GM12878 (cell line): ENCODE results near the gene QSOX1. TPM values are rescaled to one million over a fixed set of nuclear protein-coding genes. Genes with fewer than 3 reads are reported as not detected.

ENCODE experiments used
- ATF2 ChIP-seq: IDR thresholded peaks from 2 replicates; pipeline ENCODE4 v1.6.1; 2012; ENCODE audit warnings: low read length, inconsistent platforms
- BACH1 ChIP-seq: fragments of 450-650 bp; IDR thresholded peaks from 2 replicates; pipeline ENCODE4 v1.6.1; 2017; ENCODE audit warnings: mild to moderate bottlenecking, borderline replicate concordance
- BCL11A ChIP-seq: IDR thresholded peaks from 2 replicates; pipeline ENCODE4 v1.6.1; 2011; ENCODE audit warnings: low read depth, low read length
- BCLAF1 ChIP-seq: fragments of 450-650 bp; IDR thresholded peaks from 2 replicates; pipeline ENCODE4 v1.6.1; 2017; ENCODE audit warnings: antibody characterized with exemption, mild to moderate bottlenecking, moderate library complexity
- CREB1 ChIP-seq: IDR thresholded peaks from 2 replicates; pipeline ENCODE4 v1.6.1; 2012; ENCODE audit warnings: low read depth, mild to moderate bottlenecking, inconsistent platforms
- EED ChIP-seq: sonication (generic); IDR thresholded peaks from 2 replicates; pipeline ENCODE4 v1.6.1; 2016; ENCODE audit warnings: antibody characterized with exemption, low read depth
- ETV6 ChIP-seq, 2 experiments: fragments of 450-650 bp in 1 of 2; IDR thresholded peaks in 1 of 2; conservative IDR thresholded peaks in 1 of 2; 2 replicates each; pipeline ENCODE4 v1.6.1; 2014; ENCODE audit warnings: antibody characterized with exemption in 1 of 2, borderline replicate concordance in 1 of 2, low read depth in 1 of 2, mild to moderate bottlenecking in 1 of 2, moderate library complexity in 1 of 2
- GATAD2B ChIP-seq: fragments of 450-650 bp; conservative IDR thresholded peaks from 2 replicates; pipeline ENCODE4 v1.6.1; 2017; ENCODE audit warnings: low read depth, mild to moderate bottlenecking, moderate library complexity
- MAX ChIP-seq: IDR thresholded peaks from 2 replicates; pipeline ENCODE4 v1.6.1; 2012; ENCODE audit warnings: low read depth, low read length, improper control_type of control experiment
- NFXL1 ChIP-seq: fragments of 450-650 bp; IDR thresholded peaks from 2 replicates; pipeline ENCODE4 v1.6.1; 2017; ENCODE audit warnings: antibody characterized with exemption, mild to moderate bottlenecking, borderline replicate concordance
- NKRF ChIP-seq: fragments of 450-650 bp; conservative IDR thresholded peaks from 2 replicates; pipeline ENCODE4 v1.6.1; 2017; ENCODE audit warnings: mild to moderate bottlenecking, moderate library complexity
- POLR2AphosphoS5 ChIP-seq: IDR thresholded peaks from 2 replicates; pipeline ENCODE4 v1.6.1; 2011; ENCODE audit warnings: mild to moderate bottlenecking, low read length, inconsistent platforms
- RB1 ChIP-seq: fragments of 450-650 bp; formaldehyde crosslinking; IDR thresholded peaks from 2 replicates; pipeline ENCODE4 v1.6.1; 2017; ENCODE audit warnings: mild to moderate bottlenecking, borderline replicate concordance
- RELA ChIP-seq: fragments of 450-650 bp; IDR thresholded peaks from 2 replicates; pipeline ENCODE4 v1.8.0; 2014; ENCODE audit warnings: borderline replicate concordance; ENCODE audit not compliant: partially characterized antibody
- TBL1XR1 ChIP-seq: IDR thresholded peaks from 2 replicates; pipeline ENCODE4 v1.6.1; 2012; ENCODE audit warnings: low read depth, low read length, improper control_type of control experiment
- WRNIP1 ChIP-seq: IDR thresholded peaks from 2 replicates; pipeline ENCODE4 v1.6.1; 2011; ENCODE audit warnings: low read depth, low read length, improper control_type of control experiment, borderline replicate concordance
- YBX1 ChIP-seq: fragments of 450-650 bp; IDR thresholded peaks from 2 replicates; pipeline ENCODE4 v1.6.1; 2016; ENCODE audit warnings: antibody characterized with exemption
- ZBTB33 ChIP-seq: fragments of 450-650 bp; IDR thresholded peaks from 2 replicates; pipeline ENCODE4 v1.6.1; 2017; ENCODE audit warnings: mild to moderate bottlenecking
- ZNF217 ChIP-seq: fragments of 450-650 bp; IDR thresholded peaks from 2 replicates; pipeline ENCODE4 v1.6.1; 2017; ENCODE audit warnings: antibody characterized with exemption, mild to moderate bottlenecking
- ZNF622 ChIP-seq: fragments of 450-650 bp; IDR thresholded peaks from 2 replicates; pipeline ENCODE4 v1.6.1; 2017; ENCODE audit warnings: mild to moderate bottlenecking, inconsistent platforms
- polyA plus RNA-seq, 11 experiments: library from polyadenylated mRNA; depleted of rRNA in 4 of 11; unstranded in 6 of 11; stranded (reverse) in 5 of 11; fragments of >200 nt; fragmentation: Nextera tagmentation in 4 of 11; fragmentation: Illumina TruSeq in 1 of 11; extraction: Ambion mirVana in 4 of 11; extraction: Trizol in 1 of 11; gene quantifications; 1 replicate in 1 of 11; 2 replicates in 10 of 11; pipeline versions ENCODE4 v1.2.1 to v1.2.3, GENCODE V29; 2011 to 2016; ENCODE audit warnings: inconsistent platforms in 2 of 11, missing spikeins in 2 of 11, low read depth in 1 of 11
- total RNA-seq, 4 experiments: library from RNA; depleted of rRNA in 3 of 4; stranded (reverse); fragments of >200 nt in 3 of 4; fragmentation: Illumina TruSeq in 1 of 4; extraction: Trizol in 1 of 4; gene quantifications; 2 replicates each; pipeline versions ENCODE4 v1.2.1 to v1.2.3, GENCODE V29; 2013 to 2021

Gene QSOX1
- total and polyA plus RNA-seq, 10 of the 15 experiments (the other 5 are each of a cell fraction or from before 2014, with no cell fraction given): 1.8 to 31.3 (median 11.2) TPM

- peak; percentile 72 for TF ChIP-seq NKRF
- TF ChIP-seq TBL1XR1: no peak
- no peak for TF ChIP-seq ZNF622
- no peak for TF ChIP-seq BCL11A
- no peak for TF ChIP-seq ATF2
- TF ChIP-seq RELA: no peak
- TF ChIP-seq BACH1: peak; percentile 74
- TF ChIP-seq NFXL1: no peak
- TF ChIP-seq ZNF217: no peak
- no peak for TF ChIP-seq WRNIP1
- TF ChIP-seq POLR2AphosphoS5: peak; percentile 84
- no peak for TF ChIP-seq CREB1
- no peak for TF ChIP-seq ZBTB33
- TF ChIP-seq BCLAF1: no peak
- TF ChIP-seq YBX1: no peak
- TF ChIP-seq EED: no peak
- peak; percentile 45 for TF ChIP-seq GATAD2B
- TF ChIP-seq RB1: peak; percentile 47; the same call in 1 of the 2 replicates
- TF ChIP-seq MAX: no peak
- TF ChIP-seq ETV6 (conservative IDR thresholded peaks at IDR 0.05 in 1 of 2, IDR thresholded peaks at IDR 0.05 in 1 of 2; ENCODE audit: borderline replicate concordance in 1 of 2, low read depth in 1 of 2): no peak
These were observed at the start of gene QSOX1 (continued) for GRCh38 chr1:180154325-180155181.
